ENCODE results near the gene FARS2.

GRCh38 chr6:5681480-5681879 is 420.2 kb downstream of the FARS2 start:
- TF ChIP-seq CTCF (IDR thresholded peaks at IDR 0.05) (no peak), POLR2A (IDR thresholded peaks at IDR 0.05) (no peak), EP300 (IDR thresholded peaks at IDR 0.05) (no peak)
